Measurements from ENCODE around the gene ACSF3. TPM values are rescaled to one million over a fixed set of nuclear protein-coding genes. Genes with fewer than 3 reads are reported as not detected.

The ACSF3 gene
- total RNA-seq, 1 experiment from 2014 or later, result 33.5 TPM

DNA sequence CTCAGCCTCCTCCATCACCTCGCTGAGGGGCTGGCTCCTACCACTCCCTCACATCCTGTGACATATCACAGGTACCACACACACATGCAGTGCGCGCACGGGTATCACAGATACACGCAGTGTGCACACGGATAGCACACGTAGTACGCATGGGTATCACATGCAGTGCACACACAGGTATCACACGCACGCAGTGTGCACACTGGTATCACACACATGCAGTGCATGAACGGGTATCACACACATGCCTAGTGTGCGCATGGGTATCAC lies 30.1 kb downstream of the ACSF3 start:
- no TSS peak for BruUV-seq (replicated peaks)
- Histone ChIP-seq H3K9me3 (ENCODE audit: low read length) (no peaks in the 10 kb centered on the region), H3K4me3 (ENCODE audit: low read length) (no peak overlapping the region), H3K27me3 (ENCODE audit: low read length) (no peaks in the 10 kb centered on the region), H4K20me1 (ENCODE audit: low read length) (no peaks in the 10 kb centered on the region), H3K36me3 (ENCODE audit: low read depth, low read length) (peaks cover 13% of the 10 kb centered on the region), H3K79me2 (ENCODE audit: low read length) (no peaks in the 10 kb centered on the region), H3K4me2 (ENCODE audit: low read length) (no peak overlapping the region), H3F3A (ENCODE audit: low read length, unreplicated experiment) (no peaks in the 10 kb centered on the region), H3K9ac (ENCODE audit: low read length) (no peak overlapping the region), H3K4me1 (ENCODE audit: insufficient read depth, low read length) (no peaks in the 10 kb centered on the region), H2AFZ (ENCODE audit: low read length) (no peak overlapping the region), H3K9me2 (replicated peaks; ENCODE audit: low read length) (no peaks in the 10 kb centered on the region), H3K27ac (ENCODE audit: low read length) (no peak overlapping the region)
- no peak for TF ChIP-seq EZH2 (IDR thresholded peaks at IDR 0.05; ENCODE audit: low read length, unreplicated experiment)
- TF ChIP-seq EZH2phosphoT487 (IDR thresholded peaks at IDR 0.05; ENCODE audit: borderline replicate concordance, low read length), result no peak
- TF ChIP-seq, protein P1, sequence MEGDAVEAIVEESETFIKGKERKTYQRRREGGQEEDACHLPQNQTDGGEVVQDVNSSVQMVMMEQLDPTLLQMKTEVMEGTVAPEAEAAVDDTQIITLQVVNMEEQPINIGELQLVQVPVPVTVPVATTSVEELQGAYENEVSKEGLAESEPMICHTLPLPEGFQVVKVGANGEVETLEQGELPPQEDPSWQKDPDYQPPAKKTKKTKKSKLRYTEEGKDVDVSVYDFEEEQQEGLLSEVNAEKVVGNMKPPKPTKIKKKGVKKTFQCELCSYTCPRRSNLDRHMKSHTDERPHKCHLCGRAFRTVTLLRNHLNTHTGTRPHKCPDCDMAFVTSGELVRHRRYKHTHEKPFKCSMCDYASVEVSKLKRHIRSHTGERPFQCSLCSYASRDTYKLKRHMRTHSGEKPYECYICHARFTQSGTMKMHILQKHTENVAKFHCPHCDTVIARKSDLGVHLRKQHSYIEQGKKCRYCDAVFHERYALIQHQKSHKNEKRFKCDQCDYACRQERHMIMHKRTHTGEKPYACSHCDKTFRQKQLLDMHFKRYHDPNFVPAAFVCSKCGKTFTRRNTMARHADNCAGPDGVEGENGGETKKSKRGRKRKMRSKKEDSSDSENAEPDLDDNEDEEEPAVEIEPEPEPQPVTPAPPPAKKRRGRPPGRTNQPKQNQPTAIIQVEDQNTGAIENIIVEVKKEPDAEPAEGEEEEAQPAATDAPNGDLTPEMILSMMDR (conservative IDR thresholded peaks at IDR 0.05; ENCODE audit: low read depth, low read length), result no peak
- DNase-seq, result no peak
- intact Hi-C loops (cut with micrococcal nuclease), result no loop called here
- ATAC-seq, result no peak
- POLR2A ChIA-PET (ENCODE audit: unreplicated experiment), result no interaction called here
- CTCF ChIA-PET, result no interaction called here

DNA sequence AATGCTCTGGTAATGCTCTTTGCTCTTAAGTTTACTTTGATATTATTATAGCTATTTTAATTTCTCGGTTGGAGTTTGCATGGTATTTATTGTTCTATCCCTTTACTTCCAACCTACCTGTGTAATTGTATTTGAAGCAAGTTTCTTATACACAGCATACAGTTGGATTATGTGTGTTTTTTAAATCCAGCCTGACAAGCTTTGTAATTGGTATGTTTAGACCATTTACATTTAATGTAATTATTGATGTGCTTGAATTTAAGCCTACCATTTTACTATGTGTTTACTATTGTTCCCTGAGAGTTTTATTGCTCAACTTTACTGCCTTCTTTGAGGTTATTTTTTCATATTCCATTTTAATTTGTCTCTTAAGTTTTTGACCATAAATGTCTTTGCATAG lies 35.7 kb downstream of the ACSF3 start:
- no TSS peak for BruUV-seq (replicated peaks)
- Histone ChIP-seq H3K4me3 (ENCODE audit: low read length) (no peak overlapping the region), H3K36me3 (ENCODE audit: low read depth, low read length) (peaks cover 17% of the 10 kb centered on the region), H3K4me2 (ENCODE audit: low read length) (no peak overlapping the region), H3K4me1 (ENCODE audit: insufficient read depth, low read length) (no peaks in the 10 kb centered on the region), H2AFZ (ENCODE audit: low read length) (no peak overlapping the region), H3K9me3 (ENCODE audit: low read length) (no peaks in the 10 kb centered on the region), H3K79me2 (ENCODE audit: low read length) (no peaks in the 10 kb centered on the region), H3K9me2 (replicated peaks; ENCODE audit: low read length) (no peaks in the 10 kb centered on the region), H3K27ac (ENCODE audit: low read length) (no peak overlapping the region), H3K27me3 (ENCODE audit: low read length) (no peaks in the 10 kb centered on the region), H3F3A (ENCODE audit: low read length, unreplicated experiment) (no peaks in the 10 kb centered on the region), H4K20me1 (ENCODE audit: low read length) (no peaks in the 10 kb centered on the region), H3K9ac (ENCODE audit: low read length) (no peak overlapping the region)
- no peak for TF ChIP-seq EZH2phosphoT487 (IDR thresholded peaks at IDR 0.05; ENCODE audit: borderline replicate concordance, low read length)
- no peak for DNase-seq
- POLR2A ChIA-PET (ENCODE audit: unreplicated experiment), result no interaction called here
- ATAC-seq, result no peak
- CTCF ChIA-PET, result no interaction called here
- intact Hi-C loops (cut with micrococcal nuclease), result no loop called here

DNA sequence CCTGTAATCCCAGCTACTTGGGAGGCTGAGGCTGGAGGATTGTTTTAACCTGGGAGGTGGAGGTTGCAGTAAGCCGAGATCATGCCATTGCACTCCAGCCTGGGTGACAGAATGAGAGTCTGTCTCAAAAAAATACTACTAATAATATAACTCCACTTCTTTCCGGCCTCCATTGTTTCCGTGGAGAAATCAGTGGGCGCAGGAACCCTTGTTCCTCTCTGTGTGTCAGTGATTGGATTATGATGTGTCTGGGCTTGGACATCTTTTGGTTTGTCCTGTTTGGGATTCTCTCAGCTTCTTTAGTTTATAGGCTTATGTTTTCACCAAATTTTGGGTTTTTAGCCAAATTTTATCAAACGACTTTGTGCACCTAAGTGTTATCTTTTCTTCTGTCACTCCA lies 36.8 kb downstream of the ACSF3 start:
- CTCF ChIA-PET, result no interaction called here
- no peaks in the 10 kb centered on the region for H4K20me1 ChIP-seq (ENCODE audit: low read length)
- no TSS peak for BruUV-seq (replicated peaks)
- no peak overlapping the region for H2AFZ ChIP-seq (ENCODE audit: low read length)
- H3K79me2 ChIP-seq (ENCODE audit: low read length), result no peaks in the 10 kb centered on the region
- H3K9me3 ChIP-seq (ENCODE audit: low read length), result no peaks in the 10 kb centered on the region
- TF ChIP-seq EZH2phosphoT487 (IDR thresholded peaks at IDR 0.05; ENCODE audit: borderline replicate concordance, low read length) (no peak), EZH2 (IDR thresholded peaks at IDR 0.05; ENCODE audit: low read length, unreplicated experiment) (no peak)
- TF ChIP-seq, protein P1 (conservative IDR thresholded peaks at IDR 0.05; ENCODE audit: low read depth, low read length), result no peak
- DNase-seq, result no peak
- no peaks in the 10 kb centered on the region for H3F3A ChIP-seq (ENCODE audit: low read length, unreplicated experiment)
- no peaks in the 10 kb centered on the region for H3K4me1 ChIP-seq (ENCODE audit: insufficient read depth, low read length)
- no peak overlapping the region for H3K4me3 ChIP-seq (ENCODE audit: low read length)
- intact Hi-C loops (cut with micrococcal nuclease), result no loop called here
- H3K36me3 ChIP-seq (ENCODE audit: low read depth, low read length), result peaks cover 13% of the 10 kb centered on the region; the same call in 1 of the 2 replicates
- no peak overlapping the region for H3K4me2 ChIP-seq (ENCODE audit: low read length)
- H3K27me3 ChIP-seq (ENCODE audit: low read length), result no peaks in the 10 kb centered on the region
- POLR2A ChIA-PET (ENCODE audit: unreplicated experiment), result no interaction called here
- no peak overlapping the region for H3K9ac ChIP-seq (ENCODE audit: low read length)
- no peak for ATAC-seq
- H3K9me2 ChIP-seq (replicated peaks; ENCODE audit: low read length), result no peaks in the 10 kb centered on the region
- H3K27ac ChIP-seq (ENCODE audit: low read length), result no peak overlapping the region
